DOHH2 (cell line): ENCODE measurements around the gene BANP.

ENCODE experiments used
- CTCF ChIP-seq: fragments of 200-600 bp; sonication (generic); IDR thresholded peaks from one replicate; pipeline ENCODE4 v1.5.1; 2014; ENCODE audit warnings: antibody characterized with exemption, mild to moderate bottlenecking, low read depth, low read length; ENCODE audit not compliant: poor library complexity, severe bottlenecking
- EZH2phosphoT487 ChIP-seq: fragments of 200-600 bp; sonication (generic); IDR thresholded peaks from 2 replicates; pipeline ENCODE4 v1.6.1; 2017; ENCODE audit warnings: borderline replicate concordance, mild to moderate bottlenecking, antibody characterized with exemption, low read length, moderate library complexity, mixed read lengths

- TF ChIP-seq CTCF, result no peak
- no peak for TF ChIP-seq EZH2phosphoT487
These were observed 8.6 kb upstream of the BANP start for GRCh38 chr16:87942680-87943079.
